ENCODE data around the gene GYPE.
"Not testable (repeated sequence)": the region's sequence is repeated elsewhere in the genome, so short reads cannot be mapped to it uniquely, and the experiment has no call there.

GYPE gene

DNA sequence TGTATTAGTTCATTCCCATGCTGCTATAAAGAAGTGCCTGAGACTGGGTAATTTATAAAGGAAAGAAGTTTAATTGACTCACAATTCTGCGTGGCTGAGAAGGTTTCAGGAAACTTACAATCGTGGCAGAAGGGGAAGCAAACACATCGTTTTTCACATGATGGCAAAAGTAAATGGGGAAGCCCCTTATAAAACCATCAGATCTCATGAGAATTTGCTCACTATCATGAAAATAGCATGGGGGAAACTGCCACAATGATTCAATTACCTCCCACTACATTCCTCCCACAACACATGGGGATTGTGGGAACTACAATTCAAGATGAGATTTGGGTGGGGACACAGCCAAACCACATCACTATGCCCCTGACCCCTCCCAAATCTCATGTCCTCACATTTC, 35.4 kb downstream of the GYPE start:
- not testable (repeated sequence) for DNase-seq (ENCODE audit: low spot score)

DNA sequence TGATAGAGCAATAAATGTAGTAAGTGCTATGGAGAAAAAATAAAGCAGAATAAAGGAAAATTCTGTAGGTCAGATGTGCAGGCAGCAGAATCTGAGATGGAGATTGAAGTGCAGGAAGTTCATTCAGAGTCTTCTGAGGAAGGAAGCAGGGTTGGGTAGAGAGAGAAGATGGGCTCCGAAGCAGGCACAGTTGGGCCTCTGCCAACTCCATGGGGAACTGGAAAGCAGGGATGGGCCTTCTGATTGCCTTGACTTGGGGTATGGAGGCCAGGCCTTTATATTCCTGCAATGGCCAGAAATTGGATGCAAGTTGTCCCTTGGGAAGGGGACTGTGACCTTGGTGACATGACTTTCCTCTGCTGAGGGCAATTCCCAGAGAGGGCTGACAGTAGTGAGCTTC, 42.6 kb downstream of the GYPE start:
- DNase-seq (ENCODE audit: low spot score) = not testable (repeated sequence)

DNA sequence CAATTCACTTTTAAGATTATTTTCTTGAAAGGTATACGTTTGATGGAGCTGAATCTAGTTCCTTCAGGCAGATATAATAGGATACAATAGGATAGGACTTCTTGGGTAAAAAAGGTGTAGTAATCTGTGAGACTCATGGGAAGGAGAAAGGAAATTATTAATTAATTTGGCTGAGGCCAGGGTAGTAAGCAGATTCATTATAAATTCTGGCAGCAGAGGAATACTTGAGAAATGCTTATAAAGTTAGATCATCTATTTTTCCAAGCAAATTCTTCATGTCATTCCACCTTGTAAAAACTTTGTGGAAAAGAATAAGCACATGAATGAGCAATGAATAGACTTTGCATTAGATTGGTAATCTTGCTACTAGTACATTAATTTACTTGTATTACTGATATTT, 46.9 kb downstream of the GYPE start:
- no peak for DNase-seq (ENCODE audit: low spot score)

DNA sequence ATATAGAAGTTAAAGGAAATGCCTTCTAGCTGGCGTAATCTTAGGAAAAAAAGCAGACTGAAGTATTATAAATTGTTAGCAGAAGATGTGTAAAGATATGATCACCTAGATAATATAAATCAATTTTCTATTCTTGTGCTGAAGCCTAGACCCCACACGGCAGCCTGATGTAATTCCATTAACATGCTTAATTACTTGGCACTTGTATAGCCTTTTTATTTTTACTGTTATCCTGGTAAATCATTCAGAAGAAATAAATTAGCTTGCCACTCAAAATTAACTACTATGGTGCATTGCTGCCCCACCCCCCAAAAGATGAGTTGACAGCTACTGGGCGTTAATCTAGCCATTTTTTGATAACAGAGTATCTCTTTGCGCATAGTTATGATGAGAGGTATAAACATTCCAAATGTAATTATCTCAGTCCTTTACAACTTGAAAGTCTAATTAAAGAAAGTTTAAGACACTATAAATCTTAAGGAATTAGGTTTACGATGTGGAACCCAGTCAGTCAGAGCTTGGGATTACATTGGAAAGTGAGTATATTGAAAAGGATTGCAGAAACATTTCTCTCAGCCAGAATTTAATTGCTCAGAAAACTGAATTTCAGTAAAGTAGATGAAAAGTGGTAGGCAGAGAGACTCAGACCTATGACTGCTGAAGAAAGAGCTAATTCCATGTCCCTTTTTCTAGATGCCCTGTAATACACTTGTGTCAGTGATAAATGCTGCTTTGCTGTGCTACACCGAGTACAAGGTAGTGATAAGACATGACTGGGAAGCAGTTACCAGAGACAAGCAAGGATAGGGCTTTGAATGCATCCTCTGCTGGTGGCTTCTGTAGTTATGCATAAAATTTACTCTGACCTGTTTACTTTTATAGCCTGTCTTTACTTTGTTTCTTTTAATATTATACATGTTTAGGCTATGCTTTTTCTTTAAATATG, 47.7 kb downstream of the GYPE start:
- DNase-seq (ENCODE audit: low spot score) = not testable (repeated sequence)

DNA sequence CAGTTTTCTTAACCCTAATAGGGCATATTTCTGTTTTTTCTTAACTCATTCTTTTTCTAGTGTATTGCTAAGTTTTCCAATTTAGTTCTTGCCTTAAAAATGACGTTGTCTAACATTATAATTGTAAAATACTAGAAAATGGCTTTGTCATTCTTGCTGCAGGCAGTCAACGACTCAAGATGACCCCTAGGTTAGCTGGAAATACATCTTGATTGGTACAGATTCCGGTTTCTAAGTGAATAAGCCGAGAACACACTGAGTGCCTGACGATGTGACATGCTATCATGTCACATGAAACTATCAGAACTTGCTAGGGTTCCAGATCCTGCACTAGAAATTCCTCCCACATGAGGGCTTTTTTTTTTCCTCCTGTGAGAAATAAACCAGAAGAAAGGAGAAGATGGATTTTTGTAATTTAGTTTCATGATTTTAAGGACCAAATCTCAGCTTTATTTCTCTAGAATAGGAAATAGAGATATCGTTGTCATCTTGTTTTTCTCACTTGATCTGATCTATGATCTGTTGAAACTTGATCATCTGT, 49.3 kb downstream of the GYPE start:
- not testable (repeated sequence) for DNase-seq (ENCODE audit: low spot score)

DNA sequence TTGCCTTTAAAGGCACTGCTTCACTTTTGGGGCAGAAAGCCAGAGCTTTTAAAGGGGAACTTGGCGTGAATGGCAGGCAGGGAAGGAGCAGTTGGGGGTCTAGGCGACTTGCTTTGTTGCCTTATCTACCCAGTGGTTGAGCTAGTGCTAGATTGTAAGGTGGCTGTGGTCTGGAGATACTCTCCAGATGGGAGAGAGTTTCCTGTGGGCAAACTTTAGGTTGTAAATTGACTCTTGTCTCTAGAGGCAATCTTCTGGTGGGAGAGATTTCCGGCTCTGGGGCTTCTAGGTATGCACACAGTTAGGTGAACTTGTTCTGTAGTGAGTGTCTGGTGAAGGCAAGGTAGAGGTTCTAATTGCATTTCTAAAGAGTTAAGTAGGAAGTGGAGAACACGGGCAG, 50.7 kb downstream of the GYPE start:
- DNase-seq (ENCODE audit: low spot score) = not testable (repeated sequence)

DNA sequence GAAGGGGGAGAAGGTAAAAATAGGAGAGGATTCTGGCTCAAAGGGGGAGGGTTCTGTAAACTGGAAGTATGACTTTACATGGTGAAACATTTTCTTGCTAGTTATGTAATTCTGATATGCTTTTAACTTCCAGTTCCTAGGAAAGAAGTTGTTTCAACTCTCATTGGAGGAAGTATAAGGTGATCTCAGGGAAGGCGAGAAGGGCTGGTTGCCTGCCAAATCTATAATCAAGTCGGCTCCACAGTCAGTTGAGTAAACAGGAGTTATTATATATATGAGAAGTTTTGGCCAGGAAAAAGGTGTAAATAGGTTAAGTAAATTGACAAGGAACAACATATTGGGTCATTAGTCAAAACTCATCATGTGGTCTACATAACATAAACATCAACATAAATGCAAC, 56.1 kb downstream of the GYPE start:
- not testable (repeated sequence) for DNase-seq (ENCODE audit: low spot score)

DNA sequence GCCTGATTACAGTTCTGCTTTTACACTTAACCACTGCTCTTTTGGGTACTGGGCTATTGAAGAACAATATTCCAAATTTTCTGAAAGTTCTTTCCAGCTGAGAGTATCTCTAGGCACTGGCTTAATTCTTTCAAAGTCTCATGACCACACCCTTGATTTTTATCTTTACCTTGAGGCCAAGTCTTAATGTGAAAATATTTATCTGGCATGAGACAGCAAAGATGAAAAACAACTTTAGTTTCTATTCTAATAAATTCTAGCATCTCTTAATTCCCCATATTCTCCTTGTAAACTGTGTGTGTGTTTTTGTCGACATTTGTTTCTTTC, 61.9 kb downstream of the GYPE start:
- DNase-seq (ENCODE audit: low spot score) = not testable (repeated sequence)

DNA sequence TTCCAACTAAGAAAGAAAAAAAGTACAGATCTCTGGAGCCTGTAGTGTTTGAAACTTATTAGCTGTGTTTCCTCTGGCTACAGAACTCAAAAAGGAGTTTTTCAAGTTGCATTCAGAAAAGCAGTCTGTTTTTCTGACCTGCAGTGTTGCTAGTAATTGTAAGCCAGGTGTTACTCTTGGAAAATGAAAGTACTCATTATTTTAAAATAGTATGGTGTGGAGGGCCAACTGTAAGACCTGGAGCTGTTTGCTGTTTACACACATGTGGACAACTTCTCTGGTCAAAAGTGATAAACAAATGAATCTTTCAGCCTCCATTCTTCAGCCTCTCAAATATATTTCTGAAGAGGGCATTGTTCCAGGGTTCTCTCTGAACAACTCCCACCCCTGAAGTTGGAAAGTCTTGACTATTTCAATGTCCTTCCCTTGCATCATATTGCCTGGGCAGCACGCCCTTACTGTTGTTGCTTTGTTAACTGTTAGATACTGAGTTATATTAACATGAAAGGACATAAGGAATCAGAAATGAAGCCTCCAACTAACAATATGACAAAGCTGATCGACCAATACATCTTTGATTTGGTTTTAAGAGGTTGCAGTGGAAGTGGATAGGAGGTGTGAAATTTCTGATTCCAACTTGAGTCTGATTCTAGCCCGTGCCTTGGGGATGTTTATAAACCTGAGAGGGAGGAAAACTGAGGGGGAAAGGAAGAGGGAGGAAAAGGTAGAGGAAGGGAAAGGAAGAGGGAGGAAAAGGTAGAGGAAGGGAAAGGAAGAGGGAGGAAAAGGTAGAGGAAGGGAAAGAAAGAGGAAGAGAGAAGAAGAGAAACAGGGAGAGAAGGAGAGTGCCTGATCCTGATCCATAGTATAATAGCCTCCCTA, 62.5 kb downstream of the GYPE start:
- DNase-seq (ENCODE audit: low spot score) = not testable (repeated sequence)

DNA sequence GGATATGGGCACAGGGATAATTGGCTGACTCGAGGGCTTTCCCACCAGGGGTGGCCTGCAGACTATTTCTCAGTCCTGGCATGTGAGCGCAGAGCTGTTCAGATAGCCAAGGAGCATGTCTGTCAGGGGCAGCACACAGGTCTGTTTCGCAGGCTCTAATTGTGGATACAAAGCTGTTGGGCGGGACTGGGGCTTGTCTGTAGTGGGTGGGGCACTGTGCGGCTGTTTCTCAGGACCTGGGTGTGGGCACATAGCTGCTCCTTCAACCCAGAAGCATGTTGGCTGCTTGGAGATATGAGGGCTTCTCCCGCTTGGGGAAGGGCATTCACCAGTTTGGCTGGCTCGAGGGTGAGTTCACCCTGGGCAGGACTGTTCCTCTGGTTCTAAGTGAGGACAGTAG, 65.9 kb downstream of the GYPE start:
- DNase-seq (ENCODE audit: low spot score) = not testable (repeated sequence)

DNA sequence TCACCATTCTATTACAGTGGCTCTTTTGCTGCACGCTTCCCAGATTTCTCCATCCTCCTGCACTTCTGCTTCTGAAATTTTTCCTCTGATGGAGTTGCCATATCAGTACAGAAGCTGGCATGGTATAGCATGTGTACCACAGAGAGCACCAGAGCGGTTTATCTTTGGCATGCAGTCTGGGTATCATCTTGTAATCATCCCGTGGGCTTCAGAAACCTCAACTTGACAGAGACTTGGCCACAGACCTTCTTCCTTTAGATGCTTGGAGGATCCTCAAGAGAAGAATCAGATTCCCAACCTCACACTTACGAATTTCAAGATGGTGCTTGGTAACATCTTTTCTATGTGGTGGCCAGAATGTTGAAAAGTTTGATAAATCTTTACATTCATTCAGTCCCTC, 71.2 kb downstream of the GYPE start:
- DNase-seq (ENCODE audit: low spot score) = not testable (repeated sequence)

DNA sequence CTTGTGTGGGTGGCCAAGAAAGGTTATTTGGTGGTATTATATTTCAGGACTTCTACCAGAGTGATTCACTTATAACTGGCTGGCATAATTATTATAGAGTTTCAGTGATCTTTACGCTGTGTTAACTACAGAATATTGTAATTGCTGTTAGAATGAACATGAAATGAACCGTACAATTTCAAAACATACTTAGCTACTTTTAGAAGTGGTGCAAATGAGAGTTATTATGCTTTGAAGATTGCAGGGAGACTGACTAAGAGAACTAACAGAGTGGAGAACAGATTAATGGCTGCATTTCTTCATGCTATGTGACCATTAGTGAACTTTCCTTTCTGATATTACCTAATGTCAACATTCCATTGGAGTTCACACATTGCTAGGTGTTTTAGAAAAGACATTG, 71.7 kb downstream of the GYPE start:
- DNase-seq (ENCODE audit: low spot score) = not testable (repeated sequence)

DNA sequence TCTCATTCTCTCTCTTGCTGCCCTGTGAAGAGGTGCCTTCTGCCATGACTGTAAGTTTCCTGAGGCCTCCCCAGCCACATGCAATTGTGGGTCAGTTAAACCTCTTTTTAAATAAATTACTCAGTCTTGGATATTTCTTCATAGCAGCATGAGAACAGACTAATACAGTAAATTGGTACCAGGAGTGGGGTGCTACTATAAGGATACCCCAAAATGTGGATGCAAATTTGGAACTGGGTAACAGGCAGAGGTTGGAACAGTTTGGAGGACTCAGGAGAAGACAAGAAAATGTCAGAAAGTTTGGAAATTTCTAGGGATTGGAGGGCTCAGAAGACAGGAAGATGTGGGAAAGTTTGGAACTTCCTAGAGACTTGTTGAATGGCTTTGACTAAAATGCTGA, 74.8 kb downstream of the GYPE start:
- not testable (repeated sequence) for DNase-seq (ENCODE audit: low spot score)

DNA sequence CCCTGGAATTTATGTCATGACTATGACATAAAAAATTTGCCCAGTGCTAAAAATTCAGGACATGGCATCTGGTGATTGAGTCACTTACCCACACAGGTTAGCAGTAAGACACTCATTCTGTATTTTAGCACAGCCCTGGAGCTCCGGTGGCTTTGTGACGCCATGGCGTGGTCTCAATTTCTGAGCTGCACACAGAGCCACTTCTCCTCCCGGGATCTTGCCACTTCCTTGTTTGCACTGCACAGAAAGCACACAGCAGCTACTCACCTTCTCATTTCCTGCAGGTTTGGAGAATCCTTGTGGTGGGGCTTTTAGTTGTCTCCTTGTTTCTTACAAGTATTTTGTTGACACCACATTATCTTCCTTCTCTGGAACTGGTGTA, 76.1 kb downstream of the GYPE start:
- not testable (repeated sequence) for DNase-seq (ENCODE audit: low spot score)
